Measurements from ENCODE around the gene TUBB4B.
"Not testable (repeated sequence)": the region's sequence is repeated elsewhere in the genome, so short reads cannot be mapped to it uniquely, and the experiment has no call there.

The TUBB4B gene

DNA sequence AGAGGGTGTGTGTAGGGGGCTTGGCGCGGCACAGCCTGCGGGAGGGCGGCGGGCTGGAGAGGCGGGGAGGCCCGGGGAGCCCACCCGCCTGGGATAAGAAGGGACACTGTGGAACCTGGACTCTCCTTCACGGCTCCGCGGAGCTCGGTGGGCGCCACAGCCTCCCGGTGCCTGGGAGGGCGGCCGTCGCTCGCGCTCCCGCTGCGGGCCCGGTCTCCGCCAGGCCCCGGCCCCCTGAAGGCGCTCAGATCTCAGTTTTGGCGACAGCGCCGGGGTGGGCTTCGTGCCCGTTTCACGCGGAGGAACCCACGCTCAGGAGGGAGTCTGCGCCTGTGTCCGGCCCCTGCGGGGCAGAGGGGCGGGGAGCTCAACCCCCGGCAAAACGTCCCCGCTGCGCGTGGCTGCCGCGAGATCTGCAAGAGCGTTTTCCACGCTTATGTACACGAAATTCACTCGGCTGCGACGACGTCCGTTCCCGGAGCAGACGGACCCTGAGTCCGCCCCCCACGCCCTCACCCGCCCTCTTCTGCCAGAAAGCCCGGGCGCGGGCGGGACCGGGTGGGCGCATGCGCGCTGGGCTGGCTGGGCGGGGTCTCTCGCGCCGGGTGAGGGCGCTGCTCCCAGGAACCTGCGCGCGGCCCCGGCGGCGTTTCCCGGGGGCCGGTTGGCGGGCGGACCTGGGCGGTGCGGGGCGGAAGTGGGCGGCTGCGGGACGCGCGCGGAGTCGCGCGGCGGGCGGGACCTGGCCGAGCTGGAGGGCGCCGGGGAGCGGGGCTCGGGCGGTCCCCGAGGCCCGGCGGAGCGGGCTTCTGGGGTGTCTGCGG is 13.7 kb downstream of the TUBB4B start, which contains the start of gene NELFB:
TSS of gene NELFB (plus strand) at position 704 of the 824 bp plus-strand sequence.
- H3K9ac ChIP-seq = peak within 1 kb of the TSS; percentile 83 to 97 (median 90)
- peaks cover 12 to 41% (median 20%) of the 10 kb centered on the region in 11 experiments; a peak in 20 of 22 replicates for H4K20me1 ChIP-seq
- peak within 1 kb of the TSS; percentile 86 to 100 (median 97) for H3K4me3 ChIP-seq
- H3K9me3 ChIP-seq (replicated peaks in 1 of 11) = no peaks in the 10 kb centered on the region
- H3K27ac ChIP-seq = peak within 1 kb of the TSS; percentile 42 to 91 (median 85); a peak in 21 of 22 replicates
- H3K4me2 ChIP-seq = peak within 1 kb of the TSS; percentile 96 to 100 (median 99)
- no peak for TF ChIP-seq Cebpa-rat (IDR thresholded peaks at IDR 0.05)
- no peaks in the 10 kb centered on the region for H3K27me3 ChIP-seq
- peaks cover 43 to 74% (median 59%) of the 10 kb centered on the region in 10 experiments for H3K4me1 ChIP-seq
- H3K36me3 ChIP-seq = peaks cover 22 to 38% (median 30%) of the 10 kb centered on the region in 11 experiments

DNA sequence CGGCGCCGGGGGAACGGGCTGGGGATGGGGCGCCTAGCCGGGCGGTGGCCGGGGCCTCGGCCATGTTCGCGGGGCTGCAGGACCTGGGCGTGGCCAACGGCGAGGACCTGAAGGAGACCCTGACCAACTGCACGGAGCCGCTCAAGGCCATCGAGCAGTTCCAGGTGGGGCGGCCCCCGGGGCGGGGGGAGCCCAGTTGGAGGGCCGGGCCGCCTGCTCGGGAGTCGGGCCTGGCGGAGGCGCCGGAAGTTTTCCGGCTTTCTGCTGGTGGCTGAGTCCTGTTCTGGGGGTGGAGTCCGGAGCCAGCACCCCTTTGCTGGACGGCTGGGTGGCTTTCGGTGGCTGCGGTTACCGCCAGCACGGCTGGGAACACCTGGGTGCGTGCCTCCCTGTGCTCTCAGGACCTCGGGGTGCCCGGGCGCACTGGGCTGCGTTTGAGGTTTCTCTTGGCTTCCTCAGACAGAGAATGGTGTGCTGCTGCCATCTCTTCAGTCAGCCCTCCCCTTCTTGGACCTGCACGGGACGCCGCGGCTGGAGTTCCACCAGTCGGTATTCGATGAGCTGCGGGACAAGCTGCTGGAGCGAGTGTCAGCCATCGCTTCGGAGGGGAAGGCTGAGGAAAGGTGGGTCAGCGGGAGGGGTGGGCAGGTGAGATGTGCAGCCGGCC is 14.5 kb downstream of the TUBB4B start:
- no peaks in the 10 kb centered on the region for H3K9me3 ChIP-seq (replicated peaks in 1 of 11)
- TF ChIP-seq Cebpa-rat (IDR thresholded peaks at IDR 0.05) = no peak
- H3K4me1 ChIP-seq = peaks cover 43 to 68% (median 56%) of the 10 kb centered on the region in 10 experiments
- peaks cover 12 to 41% (median 20%) of the 10 kb centered on the region in 11 experiments; a peak in 20 of 22 replicates for H4K20me1 ChIP-seq
- peaks cover 22 to 40% (median 30%) of the 10 kb centered on the region in 11 experiments for H3K36me3 ChIP-seq
- no peaks in the 10 kb centered on the region for H3K27me3 ChIP-seq
- peak overlapping the region; percentile 94 to 100 (median 98) for H3K4me2 ChIP-seq
- H3K4me3 ChIP-seq = peak overlapping the region; percentile 86 to 100 (median 97)
- peak overlapping the region; percentile 83 to 97 (median 90) for H3K9ac ChIP-seq
- peak overlapping the region; percentile 42 to 91 (median 85); a peak in 21 of 22 replicates for H3K27ac ChIP-seq

DNA sequence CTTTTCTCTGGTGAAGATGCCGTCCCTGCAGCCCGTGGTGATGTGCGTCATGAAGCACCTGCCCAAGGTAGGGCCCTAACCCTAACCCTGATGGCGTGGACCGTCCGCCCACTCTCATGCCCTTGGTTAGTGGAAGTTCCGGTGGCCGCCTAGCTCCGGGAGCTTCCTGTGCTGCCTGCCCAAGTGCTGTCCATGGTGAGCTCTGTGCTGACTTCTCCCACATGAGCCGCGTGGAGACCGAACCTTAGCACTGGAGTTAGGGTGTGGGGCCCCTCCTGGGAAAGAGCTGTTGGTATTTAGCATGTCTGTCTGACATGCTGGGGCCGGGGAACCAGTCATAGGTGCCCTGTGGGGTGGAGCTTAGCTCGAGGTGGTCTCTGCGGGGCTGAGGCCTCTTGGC is 15.3 kb downstream of the TUBB4B start:
- Histone ChIP-seq H3K9ac (peak overlapping the region; percentile 83 to 97 (median 90)), H3K36me3 (peaks cover 24 to 47% (median 38%) of the 10 kb centered on the region in 11 experiments), H3K27ac (peak overlapping the region in 5 of 11 experiments; percentile 80 to 91 (median 89); a peak in 7 of 22 replicates), H3K4me3 (peak overlapping the region; percentile 86 to 100 (median 97)), H3K9me3 (replicated peaks in 1 of 11) (no peaks in the 10 kb centered on the region), H3K27me3 (no peaks in the 10 kb centered on the region), H3K4me1 (peaks cover 43 to 64% (median 52%) of the 10 kb centered on the region in 10 experiments), H4K20me1 (peaks cover 12 to 41% (median 20%) of the 10 kb centered on the region in 11 experiments; a peak in 20 of 22 replicates), H3K4me2 (peak overlapping the region; percentile 94 to 100 (median 98))
- no peak for TF ChIP-seq Cebpa-rat (IDR thresholded peaks at IDR 0.05)

DNA sequence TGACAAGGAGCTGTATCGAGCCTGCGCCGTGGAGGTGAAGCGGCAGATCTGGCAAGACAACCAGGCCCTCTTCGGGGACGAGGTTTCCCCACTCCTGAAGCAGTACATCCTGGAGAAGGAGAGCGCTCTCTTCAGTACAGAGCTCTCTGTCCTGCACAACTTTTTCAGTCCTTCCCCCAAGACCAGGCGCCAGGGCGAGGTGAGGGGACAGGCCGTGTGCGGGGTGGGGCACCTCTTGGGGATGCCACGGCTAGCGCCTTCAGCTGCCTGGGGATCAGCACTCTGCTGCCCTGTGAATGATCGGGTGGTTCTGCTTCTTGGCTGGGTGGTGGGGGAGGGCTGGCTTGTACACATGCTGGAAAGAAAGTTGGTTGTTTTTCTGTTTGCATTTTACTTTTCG is 15.8 kb downstream of the TUBB4B start:
- Histone ChIP-seq H3K36me3 (peaks cover 27 to 52% (median 43%) of the 10 kb centered on the region in 11 experiments), H3K9me3 (replicated peaks in 1 of 11) (no peaks in the 10 kb centered on the region), H3K4me1 (peaks cover 43 to 64% (median 52%) of the 10 kb centered on the region in 10 experiments), H3K4me3 (peak overlapping the region; percentile 86 to 100 (median 97)), H4K20me1 (peaks cover 12 to 44% (median 20%) of the 10 kb centered on the region in 11 experiments; a peak in 20 of 22 replicates), H3K4me2 (peak overlapping the region; percentile 94 to 100 (median 98)), H3K27me3 (no peaks in the 10 kb centered on the region), H3K9ac (peak overlapping the region; percentile 83 to 97 (median 90)), H3K27ac (0 out of 22 replicates have a peak overlapping the region, but pooled peaks of 3 of the 11 experiments have one; percentile 80 to 90 (median 84))
- TF ChIP-seq Cebpa-rat (IDR thresholded peaks at IDR 0.05) = no peak

DNA sequence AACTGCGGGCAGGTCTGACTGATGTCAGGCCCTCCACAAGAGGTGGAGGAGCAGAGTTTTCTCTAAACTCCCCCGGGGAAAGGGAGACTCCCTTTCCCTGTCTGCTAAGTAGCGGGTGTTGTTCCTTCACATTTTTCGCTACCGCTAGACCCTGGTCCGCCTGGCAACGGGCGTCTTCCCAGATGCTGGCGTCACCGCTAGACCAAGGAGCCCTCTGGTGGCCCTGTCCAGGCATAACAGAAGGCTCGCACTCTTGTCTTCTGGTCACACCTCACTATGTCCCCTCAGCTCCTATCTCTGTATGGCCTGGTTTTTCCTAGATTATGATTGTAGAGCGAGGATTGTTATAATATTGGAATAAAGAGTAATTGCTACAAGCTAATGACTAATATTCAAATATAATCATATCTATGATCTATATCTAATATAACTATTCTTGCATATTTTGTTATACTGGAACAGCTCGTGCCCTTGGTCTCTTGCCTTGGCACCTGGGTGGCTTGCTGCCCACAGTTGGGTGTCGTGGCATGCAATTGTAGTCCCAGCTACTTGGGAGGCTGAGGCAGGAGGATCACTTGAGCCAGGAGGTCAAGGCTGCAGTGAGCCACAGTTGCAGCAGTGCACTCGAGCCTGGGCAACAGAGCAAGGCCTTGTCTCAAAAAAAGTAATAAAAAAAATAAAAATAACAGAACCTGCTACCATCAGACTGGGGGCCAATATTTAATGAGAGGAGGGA is 21.3 kb downstream of the TUBB4B start:
- H3K27me3 ChIP-seq; H3K4me2 ChIP-seq; H3K4me3 ChIP-seq; H3K9me3 ChIP-seq (replicated peaks in 1 of 11); H3K27ac ChIP-seq; H3K9ac ChIP-seq: not testable (repeated sequence)
- H3K36me3 ChIP-seq = peaks cover 58 to 87% (median 74%) of the 10 kb centered on the region in 11 experiments
- peaks cover 0 to 65% (median 19%) of the 10 kb centered on the region in 11 experiments; a peak in 15 of 22 replicates for H4K20me1 ChIP-seq
- H3K4me1 ChIP-seq = peaks cover 14 to 34% (median 23%) of the 10 kb centered on the region in 10 experiments

GRCh38 chr9:137262909-137263285 is 21.8 kb downstream of the TUBB4B start:
- Histone ChIP-seq H4K20me1 (peaks cover 0 to 65% (median 19%) of the 10 kb centered on the region in 11 experiments; a peak in 15 of 22 replicates), H3K4me2 (no peak overlapping the region), H3K36me3 (peaks cover 64 to 87% (median 77%) of the 10 kb centered on the region in 11 experiments), H3K4me1 (peaks cover 15 to 34% (median 23%) of the 10 kb centered on the region in 10 experiments), H3K27ac (no peak overlapping the region), H3K27me3 (no peaks in the 10 kb centered on the region), H3K4me3 (no peak overlapping the region), H3K9ac (no peak overlapping the region), H3K9me3 (replicated peaks in 1 of 11) (no peaks in the 10 kb centered on the region)
- no peak for TF ChIP-seq Cebpa-rat (IDR thresholded peaks at IDR 0.05)

DNA sequence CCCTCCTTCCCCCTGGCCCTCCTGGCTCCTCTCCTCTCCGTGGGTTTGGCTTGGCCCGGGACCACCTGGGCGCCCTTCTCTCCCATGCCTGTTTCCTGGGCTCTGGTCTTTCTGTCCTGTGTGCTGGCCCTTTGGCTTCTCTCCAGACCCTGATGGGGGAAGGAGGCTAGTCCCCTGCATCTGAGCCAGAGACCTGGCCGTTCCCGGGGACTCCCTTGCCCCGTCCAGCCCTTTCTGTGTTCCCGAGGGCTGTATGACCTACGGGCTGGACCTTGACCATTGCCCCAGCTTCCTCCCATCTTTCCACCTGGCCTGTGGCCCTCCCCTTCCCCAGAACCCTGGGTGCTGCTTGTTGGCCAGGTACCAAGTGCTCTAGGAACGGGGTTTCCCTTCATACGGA is 22.4 kb downstream of the TUBB4B start:
- Histone ChIP-seq H3K9ac (no peak overlapping the region; a peak in 1 of 22 replicates), H3K4me2 (no peak overlapping the region), H3K36me3 (peaks cover 64 to 84% (median 76%) of the 10 kb centered on the region in 11 experiments), H3K4me1 (peaks cover 17 to 36% (median 26%) of the 10 kb centered on the region in 10 experiments), H3K27ac (no peak overlapping the region), H4K20me1 (peaks cover 0 to 65% (median 19%) of the 10 kb centered on the region in 11 experiments; a peak in 17 of 22 replicates), H3K9me3 (replicated peaks in 1 of 11) (no peaks in the 10 kb centered on the region), H3K4me3 (no peak overlapping the region), H3K27me3 (no peaks in the 10 kb centered on the region)
- no peak for TF ChIP-seq Cebpa-rat (IDR thresholded peaks at IDR 0.05)

GRCh38 chr9:137264067-137264466 is 23.0 kb downstream of the TUBB4B start:
- H3K4me3 ChIP-seq = no peak overlapping the region
- no peak overlapping the region for H3K9ac ChIP-seq
- H3K4me1 ChIP-seq = peaks cover 20 to 39% (median 26%) of the 10 kb centered on the region in 10 experiments

More at GRCh38 chr9:137264067-137264466, 23.0 kb downstream of the TUBB4B start:
- Histone ChIP-seq H3K9me3 (replicated peaks in 1 of 11) (no peaks in the 10 kb centered on the region), H4K20me1 (peaks cover 0 to 65% (median 16%) of the 10 kb centered on the region in 11 experiments; a peak in 17 of 22 replicates), H3K27ac (no peak overlapping the region), H3K36me3 (peaks cover 64 to 84% (median 76%) of the 10 kb centered on the region in 11 experiments), H3K4me2 (no peak overlapping the region), H3K27me3 (no peaks in the 10 kb centered on the region)
- no peak for TF ChIP-seq Cebpa-rat (IDR thresholded peaks at IDR 0.05)

Measured in BLaER1 treated with 17β-estradiol and CSF1 and Interleukin-3, amounts not matched to agents 10 nM and 100 nM (cell line).